LNCaP clone FGC (cell line): ENCODE results near the gene SSR4.

Experiments used
- DNase-seq: peaks from one replicate; pipeline ENCODE4 v3.0.0-alpha.2; 2011; ENCODE audit warnings: low read depth
- H3K4me3 ChIP-seq: 2 replicates; pipeline ENCODE4 v1.5.1; 2011; ENCODE audit warnings: mild to moderate bottlenecking, low read depth, low read length, control low read depth
- TF ChIP-seq, protein P1 (sequence below): IDR thresholded peaks from 2 replicates; pipeline ENCODE4 v1.5.1; 2012; ENCODE audit warnings: mild to moderate bottlenecking; ENCODE audit not compliant: control insufficient read depth, insufficient read depth; ENCODE audit errors: extremely low read depth

The SSR4 gene

DNA sequence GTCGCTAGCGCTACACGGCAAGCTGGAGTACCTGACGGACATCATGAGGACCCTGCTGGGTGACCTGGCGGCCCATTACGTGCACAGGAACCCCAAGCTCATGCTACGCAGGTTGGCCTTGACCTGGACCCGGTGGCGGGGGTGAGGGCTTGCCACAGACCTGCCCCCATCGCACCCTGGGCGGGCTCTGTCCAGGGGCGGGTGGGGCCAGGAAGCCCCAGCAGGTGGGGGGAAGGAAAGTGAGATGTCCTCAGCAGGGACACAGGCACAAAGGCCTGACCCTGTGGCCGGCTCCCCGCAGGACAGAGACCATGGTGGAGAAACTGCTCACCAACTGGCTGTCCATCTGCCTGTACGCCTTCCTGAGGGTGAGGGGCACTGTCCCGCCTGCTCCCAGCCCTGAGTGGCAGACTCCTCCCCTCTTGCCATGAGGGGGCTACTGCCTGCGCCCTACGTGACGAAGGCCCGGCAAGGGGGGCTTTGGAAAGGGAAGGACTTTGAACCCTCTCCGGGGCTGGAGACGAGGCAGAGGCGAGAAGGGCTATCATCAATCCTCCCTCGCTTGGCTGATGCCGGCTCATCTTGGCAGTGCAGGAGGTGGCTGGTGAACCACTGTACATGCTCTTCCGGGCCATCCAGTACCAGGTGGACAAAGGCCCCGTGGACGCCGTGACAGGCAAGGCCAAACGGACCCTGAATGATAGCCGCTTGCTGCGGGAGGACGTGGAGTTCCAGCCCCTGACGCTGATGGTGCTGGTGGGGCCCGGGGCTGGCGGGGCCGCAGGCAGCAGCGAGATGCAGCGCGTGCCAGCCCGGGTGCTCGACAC, 19.0 kb upstream of the SSR4 start:
- DNase-seq = no peak
- TF ChIP-seq, protein P1, sequence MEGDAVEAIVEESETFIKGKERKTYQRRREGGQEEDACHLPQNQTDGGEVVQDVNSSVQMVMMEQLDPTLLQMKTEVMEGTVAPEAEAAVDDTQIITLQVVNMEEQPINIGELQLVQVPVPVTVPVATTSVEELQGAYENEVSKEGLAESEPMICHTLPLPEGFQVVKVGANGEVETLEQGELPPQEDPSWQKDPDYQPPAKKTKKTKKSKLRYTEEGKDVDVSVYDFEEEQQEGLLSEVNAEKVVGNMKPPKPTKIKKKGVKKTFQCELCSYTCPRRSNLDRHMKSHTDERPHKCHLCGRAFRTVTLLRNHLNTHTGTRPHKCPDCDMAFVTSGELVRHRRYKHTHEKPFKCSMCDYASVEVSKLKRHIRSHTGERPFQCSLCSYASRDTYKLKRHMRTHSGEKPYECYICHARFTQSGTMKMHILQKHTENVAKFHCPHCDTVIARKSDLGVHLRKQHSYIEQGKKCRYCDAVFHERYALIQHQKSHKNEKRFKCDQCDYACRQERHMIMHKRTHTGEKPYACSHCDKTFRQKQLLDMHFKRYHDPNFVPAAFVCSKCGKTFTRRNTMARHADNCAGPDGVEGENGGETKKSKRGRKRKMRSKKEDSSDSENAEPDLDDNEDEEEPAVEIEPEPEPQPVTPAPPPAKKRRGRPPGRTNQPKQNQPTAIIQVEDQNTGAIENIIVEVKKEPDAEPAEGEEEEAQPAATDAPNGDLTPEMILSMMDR = no peak

DNA sequence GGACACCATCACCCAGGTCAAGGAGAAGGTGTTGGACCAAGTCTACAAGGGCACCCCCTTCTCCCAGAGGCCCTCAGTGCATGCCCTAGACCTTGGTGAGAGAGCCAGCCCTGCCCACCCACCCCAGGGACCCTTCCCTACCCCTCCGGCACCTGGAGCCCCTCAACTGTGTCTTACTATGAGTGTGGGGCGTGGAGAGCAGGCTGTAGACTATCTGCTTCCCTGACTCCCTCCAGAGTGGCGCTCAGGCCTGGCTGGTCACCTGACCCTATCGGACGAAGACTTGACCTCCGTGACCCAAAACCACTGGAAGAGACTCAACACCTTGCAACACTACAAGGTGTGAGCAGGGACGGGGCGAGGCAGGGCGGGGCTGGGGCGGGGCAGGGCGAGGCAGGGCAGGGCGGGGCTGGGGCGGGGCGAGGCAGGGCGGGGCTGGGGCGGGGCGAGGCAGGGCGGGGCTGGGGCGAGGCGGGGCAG, 18.3 kb upstream of the SSR4 start:
- no peak overlapping the region for H3K4me3 ChIP-seq
- DNase-seq = no peak
- TF ChIP-seq, protein P1 = no peak

More for the DNA sequence above, 19.0 kb upstream of the SSR4 start:
- H3K4me3 ChIP-seq = no peak overlapping the region

DNA sequence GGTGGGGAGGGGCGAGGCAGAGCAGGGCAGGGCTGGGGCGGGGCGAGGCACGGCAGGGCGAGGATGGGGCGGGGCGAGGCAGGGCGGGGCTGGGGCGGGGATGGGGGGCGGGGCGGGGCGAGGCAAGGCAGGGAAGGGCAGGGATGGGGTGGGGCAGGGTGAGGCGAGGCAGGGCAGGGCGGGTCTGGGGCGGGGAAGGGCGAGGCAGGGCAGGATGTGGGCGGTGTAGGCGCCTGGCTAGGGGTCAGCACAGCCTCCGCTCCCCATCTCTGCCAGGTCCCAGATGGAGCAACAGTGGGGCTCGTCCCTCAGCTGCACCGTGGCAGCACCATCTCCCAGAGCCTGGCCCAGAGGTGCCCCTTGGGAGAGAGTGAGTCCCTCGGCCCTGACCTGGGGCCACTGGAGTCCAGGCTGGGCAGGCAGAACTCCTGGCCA, 17.8 kb upstream of the SSR4 start:
- DNase-seq = no peak
- no peak overlapping the region for H3K4me3 ChIP-seq
- TF ChIP-seq, protein P1 = no peak

DNA sequence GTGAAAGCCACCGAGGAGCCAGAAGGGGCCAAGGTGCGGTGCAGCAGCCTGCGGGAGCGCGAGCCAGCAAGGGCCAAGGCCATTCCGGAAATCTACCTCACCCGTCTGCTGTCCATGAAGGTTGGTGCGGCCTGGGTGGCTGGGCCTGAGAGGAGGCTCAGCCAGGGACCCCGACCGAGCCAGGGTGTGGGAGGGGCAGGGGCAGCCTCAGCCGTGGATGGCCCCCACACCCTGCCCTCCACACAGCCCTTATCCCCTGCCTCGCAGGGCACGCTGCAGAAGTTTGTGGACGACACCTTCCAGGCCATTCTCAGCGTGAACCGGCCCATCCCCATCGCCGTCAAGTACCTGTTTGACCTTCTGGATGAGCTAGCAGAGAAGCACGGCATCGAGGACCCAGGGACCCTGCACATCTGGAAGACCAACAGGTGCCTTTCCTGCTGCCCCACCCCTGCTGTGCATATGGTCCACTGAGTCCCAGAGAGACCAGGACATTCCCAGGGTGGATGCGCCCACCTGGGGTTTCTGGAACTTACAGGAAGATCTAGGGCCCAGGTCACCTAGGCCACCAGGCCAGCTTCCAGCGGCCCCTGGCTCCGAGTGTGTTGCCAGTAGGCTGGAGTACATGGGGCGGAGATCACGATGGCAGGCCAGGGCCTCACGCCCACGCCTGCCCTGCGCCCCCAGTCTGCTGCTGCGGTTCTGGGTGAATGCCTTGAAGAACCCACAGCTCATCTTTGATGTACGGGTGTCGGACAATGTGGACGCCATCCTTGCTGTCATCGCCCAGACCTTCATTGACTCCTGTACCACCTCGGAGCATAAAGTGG, 17.0 kb upstream of the SSR4 start:
- DNase-seq = no peak
- TF ChIP-seq, protein P1 = no peak
- H3K4me3 ChIP-seq = no peak overlapping the region

DNA sequence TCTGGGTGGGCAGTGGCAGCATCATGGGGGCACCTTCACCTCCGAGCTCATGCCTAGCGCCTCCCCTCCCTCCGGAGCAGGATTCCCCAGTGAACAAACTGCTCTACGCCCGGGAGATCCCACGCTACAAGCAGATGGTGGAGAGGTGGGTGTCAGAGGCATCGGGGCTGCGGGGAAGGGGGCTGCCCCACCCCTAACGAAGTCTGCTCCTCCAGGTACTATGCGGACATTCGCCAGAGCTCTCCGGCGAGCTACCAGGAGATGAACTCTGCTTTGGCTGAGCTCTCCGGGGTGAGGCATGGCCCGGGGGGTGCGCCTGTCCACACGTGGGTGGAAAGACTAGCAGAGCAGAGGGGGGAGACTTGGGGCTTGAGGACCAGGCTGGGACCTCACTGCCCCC, 16.3 kb upstream of the SSR4 start:
- TF ChIP-seq, protein P1 = no peak
- no peak for DNase-seq
- H3K4me3 ChIP-seq = no peak overlapping the region

DNA sequence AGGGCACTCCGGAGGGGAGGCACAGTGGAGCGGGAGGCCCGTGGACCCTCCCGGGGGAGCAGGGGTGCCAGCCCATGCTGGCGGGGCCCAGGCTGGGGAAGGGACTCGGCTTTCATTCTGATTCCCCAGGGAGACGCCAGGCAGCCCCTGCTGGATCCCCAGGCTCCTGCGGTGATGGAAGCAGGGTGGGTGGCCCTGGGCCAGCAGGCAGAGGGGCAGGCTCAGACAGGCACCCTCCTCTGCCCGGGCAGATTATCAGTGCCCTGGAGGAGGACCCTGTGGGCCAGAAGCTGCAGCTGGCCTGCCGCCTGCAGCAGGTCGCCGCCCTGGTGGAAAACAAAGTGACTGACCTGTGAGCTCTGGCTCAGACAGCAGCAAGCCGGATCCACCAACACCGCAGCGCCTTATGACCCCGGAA, 15.8 kb upstream of the SSR4 start:
- DNase-seq = no peak
- H3K4me3 ChIP-seq = no peak overlapping the region
- TF ChIP-seq, protein P1 = 0 out of 2 replicates have a peak, but pooled peaks have one; percentile 16
